A549 (cell line): ENCODE data around the gene PCSK5. TPM values are rescaled to one million over a fixed set of nuclear protein-coding genes. Genes with fewer than 3 reads are reported as not detected.

Source experiments
- ATAC-seq, 2 experiments: fragments of 200-7000 bp in 1 of 2; fragments of >200 bp in 1 of 2; cut with Nextera tagmentation in 1 of 2; cut with Tn5 transposase in 1 of 2; 3 replicates each; pipeline versions ENCODE4 v1.8.0 to v1.9.1; 2018 to 2020; ENCODE audit warnings: mild to moderate bottlenecking in 1 of 2, moderate library complexity in 1 of 2
- CTCF ChIA-PET: fragments of 300-600 bp; sonication (Branson Sonifier 250); formaldehyde crosslinking; extraction: SDS; loops from one replicate; lab custom pipeline; 2021; ENCODE audit warnings: antibody characterized with exemption, inconsistent platforms; lab: Yijun Ruan, JAX
- POLR2A ChIA-PET: fragments of 350-600 bp; formaldehyde crosslinking; extraction: SDS; loops from one replicate; lab custom pipeline; 2021; ENCODE audit warnings: antibody characterized with exemption, inconsistent platforms; lab: Yijun Ruan, JAX
- DNase-seq, 2 experiments: peaks; one replicate each; pipeline versions ENCODE4 v3.0.0 to v3.0.0-alpha.2; 2011 to 2016; ENCODE audit warnings: low read depth in 1 of 2, low spot score in 1 of 2
- FAIRE-seq: peaks from 2 replicates; lab custom pipeline; 2011; peaks lifted over from hg19 to GRCh38; lab: Jason Lieb, UNC
- H3K27ac ChIP-seq, 2 experiments: fragments of >200 bp; sonication (Bioruptor Twin); formaldehyde crosslinking; 3 replicates each; pipeline ENCODE4 v1.5.1; 2016 to 2017
- H3K4me1 ChIP-seq: fragments of >200 bp; sonication (Bioruptor Twin); formaldehyde crosslinking; 3 replicates; pipeline ENCODE4 v1.6.1; 2016
- H3K4me2 ChIP-seq: fragments of >200 bp; sonication (Bioruptor Twin); formaldehyde crosslinking; 3 replicates; pipeline ENCODE4 v1.6.1; 2016
- H3K4me3 ChIP-seq: fragments of >200 bp; sonication (Bioruptor Twin); formaldehyde crosslinking; 3 replicates; pipeline ENCODE4 v1.5.1; 2016
- H3K9me3 ChIP-seq: fragments of >200 bp; sonication (Bioruptor Twin); formaldehyde crosslinking; 3 replicates; pipeline ENCODE4 v1.6.1; 2016
- CEBPB ChIP-seq, 2 experiments: fragments of >200 bp in 1 of 2; sonication (Bioruptor Twin) in 1 of 2; formaldehyde crosslinking in 1 of 2; IDR thresholded peaks; 2 replicates each; pipeline ENCODE4 v1.6.1; 2012 to 2016
- EHF ChIP-seq: fragments of 250-450 bp; sonication (Bioruptor Pico); IDR thresholded peaks from 2 replicates; pipeline ENCODE4 v1.5.0; 2020; ENCODE audit warnings: mild to moderate bottlenecking
- EHMT2 ChIP-seq: fragments of 200-600 bp; sonication (generic); IDR thresholded peaks from 2 replicates; pipeline ENCODE4 v1.6.1; 2016; ENCODE audit warnings: antibody characterized with exemption, low read depth, mild to moderate bottlenecking, moderate library complexity
- ELK1 ChIP-seq: fragments of 150-350 bp; IDR thresholded peaks from 2 replicates; pipeline ENCODE4 v1.6.1; 2014; ENCODE audit warnings: low read depth, mild to moderate bottlenecking, low read length
- FOSL2 ChIP-seq, 2 experiments: fragments of 450-650 bp in 1 of 2; fragments of >200 bp in 1 of 2; sonication (Bioruptor Twin) in 1 of 2; formaldehyde crosslinking; IDR thresholded peaks; 2 replicates each; pipeline versions ENCODE4 v1.5.0 to v1.6.1; 2016 to 2020; ENCODE audit warnings: mild to moderate bottlenecking in 1 of 2, moderate library complexity in 1 of 2
- HDAC2 ChIP-seq: fragments of 200-600 bp; sonication (generic); IDR thresholded peaks from 2 replicates; pipeline ENCODE4 v1.6.1; 2016
- HEYL ChIP-seq: fragments of 250-450 bp; sonication (Bioruptor Pico); IDR thresholded peaks from 2 replicates; pipeline ENCODE4 v1.8.0; 2021; ENCODE audit warnings: mild to moderate bottlenecking, moderate library complexity
- JUN ChIP-seq, 2 experiments: fragments of >200 bp; sonication (Bioruptor Twin); formaldehyde crosslinking; IDR thresholded peaks; 2 replicates in 1 of 2; 3 replicates in 1 of 2; pipeline ENCODE4 v1.6.1; 2016 to 2017
- MAFK ChIP-seq: fragments of 450-650 bp; IDR thresholded peaks from 2 replicates; pipeline ENCODE4 v1.6.1; 2014; ENCODE audit not compliant: partially characterized antibody
- MAX ChIP-seq: IDR thresholded peaks from 2 replicates; pipeline ENCODE4 v1.6.1; 2012
- MAZ ChIP-seq: fragments of 150-350 bp; IDR thresholded peaks from 2 replicates; pipeline ENCODE4 v1.6.1; 2014; ENCODE audit warnings: antibody characterized with exemption, low read depth, low read length, borderline replicate concordance
- MYC ChIP-seq: IDR thresholded peaks from 2 replicates; pipeline ENCODE4 v1.6.1; 2012; ENCODE audit warnings: mild to moderate bottlenecking, inconsistent platforms, low read length, improper control_type of control experiment, borderline replicate concordance
- NPAS2 ChIP-seq: fragments of 250-450 bp; sonication (Bioruptor Pico); IDR thresholded peaks from 2 replicates; pipeline ENCODE4 v1.8.0; 2022; ENCODE audit warnings: mild to moderate bottlenecking, moderate library complexity, borderline replicate concordance
- PBX3 ChIP-seq: IDR thresholded peaks from 2 replicates; pipeline ENCODE4 v1.6.1; 2012
- RAD21 ChIP-seq, 2 experiments: fragments of >200 bp in 1 of 2; sonication (Bioruptor Twin) in 1 of 2; formaldehyde crosslinking in 1 of 2; IDR thresholded peaks in 1 of 2; conservative IDR thresholded peaks in 1 of 2; 2 replicates in 1 of 2; 3 replicates in 1 of 2; pipeline ENCODE4 v1.6.1; 2012 to 2018; ENCODE audit warnings: inconsistent platforms in 1 of 2
- RCOR1 ChIP-seq: fragments of 150-350 bp; IDR thresholded peaks from 2 replicates; pipeline ENCODE4 v1.6.1; 2014; ENCODE audit warnings: antibody characterized with exemption, low read length, low read depth
- REST ChIP-seq: fragments of 200-600 bp; sonication (generic); IDR thresholded peaks from 2 replicates; pipeline ENCODE4 v1.6.1; 2016; ENCODE audit warnings: antibody characterized with exemption, mild to moderate bottlenecking, moderate library complexity
- RNF2 ChIP-seq: fragments of 200-600 bp; sonication (generic); IDR thresholded peaks from 2 replicates; pipeline ENCODE4 v1.6.1; 2016; ENCODE audit warnings: low read depth, mild to moderate bottlenecking, antibody characterized with exemption, moderate library complexity, borderline replicate concordance
- TP53 ChIP-seq: fragments of 250-450 bp; sonication (Bioruptor Pico); IDR thresholded peaks from 2 replicates; pipeline ENCODE4 v1.5.0; 2021; ENCODE audit warnings: mild to moderate bottlenecking, moderate library complexity
- ZC3H11A ChIP-seq: fragments of 450-650 bp; IDR thresholded peaks from 2 replicates; pipeline ENCODE4 v1.6.1; 2014; ENCODE audit warnings: antibody characterized with exemption, mild to moderate bottlenecking
- WGBS: methylation state at CpG from one replicate; pipeline ENCODE4 v1.1.6; 2017; ENCODE audit errors: missing lambda C conversion rate; 5-methylcytosine and 5-hydroxymethylcytosine counted together
- polyA plus RNA-seq, 4 experiments: library from polyadenylated mRNA; depleted of rRNA in 3 of 4; stranded (reverse); fragments of >200 nt; fragmentation: RNase III in 1 of 4; extraction: RNeasy Plus Mini Kit Qiagen cat#74134 plus additional on column Dnase treatment in 1 of 4; gene quantifications; 2 replicates in 3 of 4; 3 replicates in 1 of 4; pipeline ENCODE4 v1.2.3, GENCODE V29; 2011 to 2017
- TF ChIP-seq, protein P1 (sequence below): fragments of >200 bp; sonication (Bioruptor Twin); formaldehyde crosslinking; IDR thresholded peaks from 2 replicates; pipeline ENCODE4 v1.6.1; 2016

Gene PCSK5
- polyA plus RNA-seq, 2 of the 4 experiments (the other 2 are of a cell fraction): 1.3 to 6.7 TPM

GRCh38 chr9:76365028-76365427, 474.6 kb downstream of the PCSK5 start:
- Histone ChIP-seq H3K4me2 (peak overlapping the region; percentile 40), H3K27ac (peak overlapping the region in 1 of 2 experiments; percentile 36; a peak in 3 of 6 replicates), H3K4me1 (peaks cover 42% of the 10 kb centered on the region), H3K4me3 (no peak overlapping the region), H3K9me3 (no peaks in the 10 kb centered on the region)
- TF ChIP-seq EHMT2 (no peak), CEBPB (IDR thresholded peaks at IDR 0.05) (peak in 1 of 2 experiments; percentile 48; a peak in 1 of 4 replicates), FOSL2 (IDR thresholded peaks at IDR 0.05) (peak; percentile 66), FOSL2 (CRISPR knock-in tag; IDR thresholded peaks at IDR 0.05) (peak; percentile 85), RCOR1 (no peak), HEYL (CRISPR knock-in tag) (no peak), MAX (peak; percentile 32; the same call in 1 of the 2 replicates), MAFK (no peak), HDAC2 (no peak)
- DNase-seq: peak in 1 of 2 experiments; percentile 62
- peak; percentile 71 to 82; a peak in 5 of 6 replicates for ATAC-seq
- FAIRE-seq: peak; percentile 7
- ChIA-PET CTCF (no interaction called here), POLR2A (interaction anchor here (1.8 kb wide), 1 partner anchor 30 kb away, joined by 7 read pairs; the partner anchor contains the start of gene RFK)
- WGBS: 7% methylated on average over 1 of the region's 1 CpG

DNA sequence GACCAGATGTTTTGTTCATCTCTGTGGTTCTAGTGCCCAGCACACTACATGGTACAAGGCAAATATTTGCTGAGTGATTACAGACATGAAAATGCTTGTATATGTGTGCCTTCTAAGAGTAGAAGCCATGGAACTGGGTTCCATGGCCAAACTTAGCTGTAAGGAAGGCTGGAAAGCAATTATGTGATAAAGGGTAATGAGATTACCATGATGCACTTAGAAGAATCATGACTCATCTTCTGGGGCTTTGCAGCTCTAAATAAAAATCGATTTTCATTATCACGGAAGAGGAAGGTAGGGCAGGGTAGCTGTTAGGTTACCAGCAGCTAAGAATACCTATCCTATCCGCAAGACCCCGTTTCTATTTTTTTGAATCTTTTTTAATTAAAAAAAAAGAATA, 475.8 kb downstream of the PCSK5 start:
- no peak for TF ChIP-seq FOSL2 (IDR thresholded peaks at IDR 0.05)
- peak; percentile 55; the same call in 1 of the 2 replicates for TF ChIP-seq FOSL2 (CRISPR knock-in tag; IDR thresholded peaks at IDR 0.05)
- TF ChIP-seq JUN (IDR thresholded peaks at IDR 0.05): no peak
- DNase-seq: no peak
- Histone ChIP-seq H3K9me3 (no peaks in the 10 kb centered on the region), H3K4me2 (no peak overlapping the region), H3K4me3 (no peak overlapping the region), H3K4me1 (peaks cover 55% of the 10 kb centered on the region), H3K27ac (peak overlapping the region in 1 of 2 experiments; percentile 68; a peak in 3 of 6 replicates)
- ChIA-PET CTCF (interaction anchor here (0.7 kb wide), 1 partner anchor 9 kb away, joined by 5 read pairs; no protein-coding TSS in a partner anchor), POLR2A (interaction anchor here (1.8 kb wide), 1 partner anchor 28 kb away, joined by 7 read pairs; the partner anchor contains the start of gene RFK)
- FAIRE-seq: no peak
- ATAC-seq: no peak
- 74% methylated on average over 4 of the region's 4 CpGs for whole genome bisulfite sequencing

GRCh38 chr9:76369583-76369982, 479.1 kb downstream of the PCSK5 start:
- Histone ChIP-seq H3K4me1 (peaks cover 75% of the 10 kb centered on the region), H3K4me3 (no peak overlapping the region), H3K4me2 (peak overlapping the region; percentile 55), H3K27ac (peak overlapping the region; percentile 80 to 95), H3K9me3 (no peaks in the 10 kb centered on the region)
- no peak for DNase-seq
- ATAC-seq: no peak
- no peak for FAIRE-seq
- POLR2A ChIA-PET: interaction anchor here (8.6 kb wide), 1 partner anchor 24 kb away, joined by 102 read pairs; the partner anchor contains the start of gene RFK
- 34% methylated on average over 4 of the region's 4 CpGs for WGBS
- TF ChIP-seq RNF2 (no peak), TP53 (CRISPR knock-in tag) (no peak), MYC (no peak), EHF (no peak), FOSL2 (IDR thresholded peaks at IDR 0.05) (no peak), FOSL2 (CRISPR knock-in tag; IDR thresholded peaks at IDR 0.05) (no peak), PBX3 (no peak), HEYL (CRISPR knock-in tag) (no peak), RAD21 (conservative IDR thresholded peaks at IDR 0.05 in 1 of 2, IDR thresholded peaks at IDR 0.05 in 1 of 2) (no peak), HDAC2 (no peak), MAX (no peak), REST (no peak), ELK1 (no peak), NPAS2 (no peak), MAZ (no peak), RCOR1 (no peak), ZC3H11A (no peak)
- TF ChIP-seq, protein P1, sequence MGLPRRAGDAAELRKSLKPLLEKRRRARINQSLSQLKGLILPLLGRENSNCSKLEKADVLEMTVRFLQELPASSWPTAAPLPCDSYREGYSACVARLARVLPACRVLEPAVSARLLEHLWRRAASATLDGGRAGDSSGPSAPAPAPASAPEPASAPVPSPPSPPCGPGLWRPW: no peak
- CTCF ChIA-PET: interaction anchor here (0.6 to 2.8 kb wide), 4 partner anchors 14 to 67 kb away, joined by 3 to 13 read pairs (median 8); partner anchors contain the start of gene RFK
